GM18867 (cell line): ENCODE data around the gene CDH16.
A peak's percentile ranks its signal among the peaks of the same experiment; 100 is the strongest.
"Not testable (repeated sequence)": the region's sequence is repeated elsewhere in the genome, so short reads cannot be mapped to it uniquely, and the experiment has no call there.

Experiments
- ATAC-seq: cut with Tn5 transposase; IDR thresholded peaks from one replicate; pipeline ENCODE4 v1.9.1; 2021; ENCODE audit warnings: mild to moderate bottlenecking, moderate library complexity; ENCODE audit not compliant: unreplicated experiment

The CDH16 gene

GRCh38 chr16:66898933-66899309 is 19.8 kb downstream of the CDH16 start:
- ATAC-seq = no peak

DNA sequence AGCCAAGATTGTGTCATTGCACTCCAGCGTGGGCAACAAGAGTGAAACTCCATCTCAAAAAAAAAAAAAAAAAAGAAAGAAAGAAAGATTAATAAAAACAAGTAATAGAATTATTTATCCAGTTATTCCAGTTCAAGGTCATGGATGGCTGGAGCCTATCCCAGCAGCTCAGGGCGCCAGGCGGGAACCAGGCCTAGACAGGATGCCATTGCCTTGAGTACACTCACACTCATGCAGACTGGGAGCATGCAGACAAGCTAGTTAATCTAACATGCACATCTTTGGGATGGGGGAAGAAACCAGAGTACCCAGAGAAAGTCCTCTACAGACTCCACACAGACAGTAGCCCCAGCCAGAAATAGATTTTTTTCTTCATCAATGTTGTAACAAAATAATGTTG is 20.5 kb downstream of the CDH16 start:
- no peak for ATAC-seq

DNA sequence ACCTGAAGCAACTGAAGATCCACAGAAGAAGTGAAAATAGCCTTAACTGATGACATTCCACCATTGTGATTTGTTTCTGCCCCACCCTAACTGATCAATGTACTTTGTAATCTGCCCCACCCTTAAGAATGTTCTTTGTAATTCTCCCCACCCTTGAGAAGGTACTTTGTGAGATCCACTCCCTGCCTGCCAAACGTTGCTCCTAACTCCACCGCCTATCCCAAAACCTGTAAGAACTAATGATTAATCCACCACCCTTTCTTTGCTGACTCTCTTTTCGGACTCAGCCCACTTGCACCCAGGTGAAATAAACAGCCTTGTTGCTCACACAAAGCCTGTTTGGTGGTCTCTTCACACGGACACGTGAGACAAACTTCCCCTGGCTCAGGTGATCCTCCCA is 22.0 kb downstream of the CDH16 start:
- ATAC-seq = not testable (repeated sequence)

- ATAC-seq = no peak
Observed at GRCh38 chr16:66895999-66896398, 22.7 kb downstream of the CDH16 start.

GRCh38 chr16:66895689-66895979 is 23.1 kb downstream of the CDH16 start:
- no peak for ATAC-seq

- ATAC-seq = peak; percentile 71
Observed at GRCh38 chr16:66894948-66895688, 23.6 kb downstream of the CDH16 start.

- ATAC-seq = no peak
Observed at GRCh38 chr16:66894055-66894454, 24.6 kb downstream of the CDH16 start.

GRCh38 chr16:66891797-66892196 is 26.9 kb downstream of the CDH16 start:
- no peak for ATAC-seq

- no peak for ATAC-seq
Observed at GRCh38 chr16:66891360-66891759, 27.3 kb downstream of the CDH16 start.

DNA sequence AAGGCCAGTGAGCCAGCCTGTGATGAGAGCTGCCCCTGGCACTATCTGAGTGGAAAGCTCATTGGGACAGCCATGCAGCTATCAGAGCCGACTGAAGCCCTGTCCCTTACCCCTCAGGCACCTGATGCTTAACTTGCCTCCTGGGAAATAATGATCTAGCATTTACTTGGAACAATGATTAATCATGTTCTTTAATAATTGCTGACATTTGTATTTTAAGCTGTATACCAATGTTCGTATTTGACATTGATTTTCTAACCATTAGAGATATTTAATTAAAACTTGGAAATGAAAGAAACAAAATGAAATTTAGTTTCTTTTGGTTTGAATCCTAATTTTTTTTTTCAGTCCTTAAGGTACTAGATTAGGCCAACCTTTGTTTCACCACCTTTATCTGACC is 27.9 kb downstream of the CDH16 start:
- no peak for ATAC-seq

DNA sequence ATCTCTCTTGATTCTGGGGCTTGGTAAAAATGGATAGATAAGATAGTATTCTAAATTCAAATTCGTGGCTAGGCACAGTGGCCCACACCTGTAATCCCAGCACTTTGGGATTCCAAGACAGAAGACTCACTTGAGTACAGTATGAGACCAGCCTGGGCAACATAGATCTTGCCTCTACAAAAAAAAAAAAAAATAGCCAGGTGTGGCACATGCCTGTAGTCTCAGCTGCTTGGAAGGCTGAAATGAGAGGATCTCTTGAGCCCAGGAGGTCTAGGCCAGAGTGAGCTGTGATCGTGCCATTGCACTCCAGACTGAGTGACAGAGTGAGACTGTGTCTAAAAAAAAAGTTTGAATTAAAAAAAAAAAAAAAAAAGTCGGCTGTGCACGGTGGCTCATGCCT is 29.1 kb downstream of the CDH16 start:
- ATAC-seq = no peak

DNA sequence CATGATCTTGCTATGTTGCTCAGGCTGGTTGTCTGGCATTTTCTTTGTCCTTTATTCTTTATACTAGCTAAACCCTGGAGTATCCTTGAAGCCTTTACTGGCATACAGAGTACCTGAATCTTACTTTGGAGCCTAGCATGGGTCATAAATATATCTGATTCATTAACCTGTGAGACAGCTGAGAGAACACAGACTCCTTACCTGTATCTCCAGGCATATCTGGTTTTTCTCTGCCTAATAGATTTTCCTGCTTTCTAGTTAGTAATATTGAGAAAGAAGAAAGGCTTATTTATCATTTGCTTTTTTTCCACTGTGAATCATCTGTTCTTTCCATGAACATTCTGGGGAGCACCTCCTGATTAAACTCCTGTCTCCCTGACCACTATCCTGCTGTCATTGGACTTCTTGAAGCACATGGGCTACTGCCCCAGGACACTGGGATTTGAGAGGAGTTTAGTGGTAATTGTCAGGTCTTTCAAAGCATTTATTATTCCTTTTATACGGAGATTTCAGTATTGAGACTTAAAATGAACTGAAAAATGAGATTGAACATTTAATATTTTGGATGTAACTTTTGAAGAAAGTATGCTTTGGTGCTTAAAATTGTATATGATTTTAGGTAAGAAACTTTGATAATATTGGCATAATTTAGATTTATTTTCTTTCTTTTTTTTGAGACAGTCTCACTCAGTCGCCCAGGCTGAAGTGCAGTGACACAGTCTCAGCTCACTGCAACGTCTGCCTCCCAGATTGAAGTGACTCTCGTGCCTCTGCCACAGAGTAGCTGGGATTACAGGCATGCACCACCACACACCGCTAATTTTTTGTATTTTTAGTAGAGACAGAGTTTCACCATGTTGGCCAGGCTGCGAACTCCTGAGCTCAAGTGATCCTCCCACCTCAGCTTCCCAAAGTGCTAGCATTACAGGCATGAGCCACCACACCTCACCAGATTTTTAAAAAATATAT is 29.8 kb downstream of the CDH16 start:
- no peak for ATAC-seq

GRCh38 chr16:66886914-66887313 is 31.8 kb downstream of the CDH16 start:
- no peak for ATAC-seq

GRCh38 chr16:66886321-66886720 is 32.4 kb downstream of the CDH16 start:
- ATAC-seq = no peak

DNA sequence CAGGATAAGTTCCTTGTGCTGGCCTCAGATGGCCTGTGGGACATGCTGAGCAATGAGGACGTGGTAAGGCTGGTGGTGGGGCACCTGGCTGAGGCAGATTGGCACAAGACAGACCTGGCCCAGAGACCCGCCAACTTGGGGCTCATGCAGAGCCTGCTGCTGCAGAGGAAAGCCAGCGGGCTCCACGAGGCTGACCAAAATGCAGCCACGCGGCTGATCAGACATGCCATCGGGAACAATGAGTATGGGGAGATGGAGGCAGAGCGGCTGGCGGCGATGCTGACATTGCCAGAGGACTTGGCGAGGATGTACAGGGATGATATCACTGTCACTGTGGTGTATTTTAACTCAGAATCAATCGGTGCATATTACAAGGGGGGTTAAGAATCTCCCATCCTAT is 33.2 kb downstream of the CDH16 start:
- ATAC-seq = no peak

GRCh38 chr16:66882702-66883101 is 36.0 kb downstream of the CDH16 start:
- ATAC-seq = no peak

GRCh38 chr16:66881964-66882508 is 36.6 kb downstream of the CDH16 start:
- no peak for ATAC-seq

DNA sequence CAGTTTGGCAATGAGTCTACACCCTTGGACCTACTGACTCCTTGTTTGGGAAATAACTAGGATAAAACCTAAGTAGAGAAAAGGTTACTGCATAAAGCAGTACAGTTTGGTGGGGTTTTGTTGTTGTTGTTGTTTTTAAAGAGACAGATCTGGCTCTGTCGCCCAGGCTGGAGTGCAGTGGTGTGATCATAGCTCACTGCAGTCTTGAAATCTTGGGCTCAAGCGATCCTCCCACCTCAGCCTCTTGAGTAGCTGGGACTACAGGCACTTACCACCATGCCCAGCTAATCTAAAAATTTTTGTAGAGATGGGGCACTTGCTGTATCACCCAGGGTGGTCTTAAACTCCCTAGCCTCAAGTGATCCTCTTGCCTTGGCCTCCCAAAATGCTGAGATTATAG is 37.1 kb downstream of the CDH16 start:
- ATAC-seq = no peak

- no peak for ATAC-seq
Observed at GRCh38 chr16:66881014-66881417, 37.7 kb downstream of the CDH16 start.

- ATAC-seq = peak; percentile 95
Observed at GRCh38 chr16:66880288-66881013, 38.2 kb downstream of the CDH16 start, which contains the start of gene PDP2. Gene PDP2 (plus strand): TSS chr16:66880515. CDS start chr16:66884285, 3,770 bp downstream.

DNA sequence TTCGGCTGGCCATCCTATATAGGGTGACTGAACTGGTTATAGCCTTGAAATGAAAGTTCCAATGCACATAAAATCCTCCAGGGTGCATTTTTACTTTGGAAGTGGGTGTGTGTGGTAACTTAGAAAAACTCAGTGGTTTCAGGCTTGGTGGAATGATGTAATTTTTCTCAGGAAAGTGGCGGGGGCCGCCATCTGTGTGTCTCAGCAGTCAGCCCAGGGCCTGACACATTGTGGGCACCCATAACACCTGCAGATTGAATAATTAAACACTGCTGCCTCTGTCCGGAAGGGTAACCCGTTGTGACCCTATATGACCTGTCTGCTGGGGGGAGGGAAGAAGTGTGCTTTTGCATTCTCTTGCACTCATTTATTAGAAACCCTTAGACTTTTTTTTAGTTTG is 40.6 kb downstream of the CDH16 start:
- no peak for ATAC-seq
